Right hindlimb (tissue), 1 donor: ENCODE results near the gene NTM.

ENCODE experiments used
- DNase-seq: peaks from one replicate; pipeline ENCODE4 v3.0.0-alpha.2; 2018

The NTM gene

GRCh38 chr11:131880976-131881375 lies 510.6 kb downstream of the NTM start:
- DNase-seq = no peak

- DNase-seq = no peak
Measured at GRCh38 chr11:131883332-131883731, 512.9 kb downstream of the NTM start.

- no peak for DNase-seq
Measured at GRCh38 chr11:131884461-131885073, 514.2 kb downstream of the NTM start.

GRCh38 chr11:131885431-131885830 lies 515.0 kb downstream of the NTM start:
- DNase-seq = no peak

- DNase-seq = no peak
Measured at GRCh38 chr11:131886201-131886600, 515.8 kb downstream of the NTM start.

- DNase-seq = peak; percentile 49
Measured at GRCh38 chr11:131888230-131888855, 517.9 kb downstream of the NTM start.

- peak; percentile 49 for DNase-seq
Measured at GRCh38 chr11:131889146-131889577, 518.7 kb downstream of the NTM start.

GRCh38 chr11:131889760-131890581 lies 519.6 kb downstream of the NTM start:
- DNase-seq = no peak

GRCh38 chr11:131893103-131893890 lies 522.9 kb downstream of the NTM start:
- DNase-seq = no peak

GRCh38 chr11:131893988-131894387 lies 523.6 kb downstream of the NTM start:
- no peak for DNase-seq

GRCh38 chr11:131894615-131895544 lies 524.5 kb downstream of the NTM start:
- peak; percentile 49 for DNase-seq

- no peak for DNase-seq
Measured at GRCh38 chr11:131895865-131896264, 525.5 kb downstream of the NTM start.

GRCh38 chr11:131896978-131897615 lies 526.7 kb downstream of the NTM start:
- DNase-seq = no peak

- DNase-seq = no peak
Measured at GRCh38 chr11:131897956-131898355, 527.5 kb downstream of the NTM start.

GRCh38 chr11:131898949-131899348 lies 528.5 kb downstream of the NTM start:
- DNase-seq = peak; percentile 30

- no peak for DNase-seq
Measured at GRCh38 chr11:131899950-131900580, 529.6 kb downstream of the NTM start.

GRCh38 chr11:131902421-131902820 lies 532.0 kb downstream of the NTM start:
- no peak for DNase-seq

- DNase-seq = no peak
Measured at GRCh38 chr11:131903074-131903473, 532.7 kb downstream of the NTM start.

GRCh38 chr11:131904756-131905155 lies 534.3 kb downstream of the NTM start:
- DNase-seq = no peak

- DNase-seq = peak; percentile 40
Measured at GRCh38 chr11:131906963-131907362, 536.5 kb downstream of the NTM start.

GRCh38 chr11:131907371-131907770 lies 537.0 kb downstream of the NTM start:
- no peak for DNase-seq
